ENCODE data around the gene ALDH3A1. TPM values are rescaled to one million over a fixed set of nuclear protein-coding genes. Genes with fewer than 3 reads are reported as not detected.

The ALDH3A1 gene
- total RNA-seq, 2 experiments from 2014 or later = 0.14 TPM; not detected in 1

GRCh38 chr17:19729900-19730299 lies 18.2 kb downstream of the ALDH3A1 start:
- CTCF ChIA-PET = no interaction called here

GRCh38 chr17:19728084-19728495 lies 20.0 kb downstream of the ALDH3A1 start:
- no peak for DNase-seq
- CTCF ChIA-PET = interaction anchor here (1.0 to 1.4 kb wide), 2 partner anchors 17 to 215 kb away, joined by 3 to 5 read pairs; no protein-coding TSS in a partner anchor
- Mint-ChIP-seq H3K36me3 (no peaks in the 10 kb centered on the region), H3K27me3 (peaks cover 16% of the 10 kb centered on the region), H3K27ac (no peak overlapping the region), H3K4me1 (peaks cover 9% of the 10 kb centered on the region), H3K4me3 (no peak overlapping the region), H3K9me3 (ENCODE audit: low read depth) (no peaks in the 10 kb centered on the region)
- no peak for ATAC-seq

More at GRCh38 chr17:19729900-19730299, 18.2 kb downstream of the ALDH3A1 start:
- Mint-ChIP-seq H3K36me3 (no peaks in the 10 kb centered on the region), H3K27me3 (peaks cover 13% of the 10 kb centered on the region), H3K4me3 (no peak overlapping the region), H3K9me3 (ENCODE audit: low read depth) (no peaks in the 10 kb centered on the region), H3K27ac (no peak overlapping the region), H3K4me1 (peaks cover 5% of the 10 kb centered on the region)
- DNase-seq (no peak), ATAC-seq (no peak)

GRCh38 chr17:19727501-19728078 lies 20.5 kb downstream of the ALDH3A1 start:
- peaks cover 9% of the 10 kb centered on the region for H3K4me1 Mint-ChIP-seq
- CTCF ChIA-PET = interaction anchor here (1.0 to 1.4 kb wide), 2 partner anchors 18 to 214 kb away, joined by 3 to 5 read pairs; no protein-coding TSS in a partner anchor
- H3K27ac Mint-ChIP-seq = no peak overlapping the region
- DNase-seq (no peak), ATAC-seq (no peak)
- H3K4me3 Mint-ChIP-seq = no peak overlapping the region
- peaks cover 16% of the 10 kb centered on the region for H3K27me3 Mint-ChIP-seq
- no peaks in the 10 kb centered on the region for H3K36me3 Mint-ChIP-seq
- no peaks in the 10 kb centered on the region for H3K9me3 Mint-ChIP-seq (ENCODE audit: low read depth)

- ATAC-seq (no peak), DNase-seq (no peak)
- Mint-ChIP-seq H3K27ac (no peak overlapping the region), H3K27me3 (peaks cover 16% of the 10 kb centered on the region), H3K9me3 (ENCODE audit: low read depth) (no peaks in the 10 kb centered on the region), H3K4me1 (peaks cover 9% of the 10 kb centered on the region), H3K4me3 (no peak overlapping the region), H3K36me3 (no peaks in the 10 kb centered on the region)
- CTCF ChIA-PET = interaction anchor here (1.4 kb wide), 1 partner anchor 18 kb away, joined by 5 read pairs; no protein-coding TSS in a partner anchor
Observed at GRCh38 chr17:19726631-19727376, 21.3 kb downstream of the ALDH3A1 start.

GRCh38 chr17:19725486-19725885 lies 22.6 kb downstream of the ALDH3A1 start:
- ATAC-seq (no peak), DNase-seq (no peak)
- peaks cover 16% of the 10 kb centered on the region for H3K27me3 Mint-ChIP-seq
- H3K4me1 Mint-ChIP-seq = peaks cover 9% of the 10 kb centered on the region
- CTCF ChIA-PET = interaction anchor here (1.5 kb wide), 1 partner anchor 37 kb away, joined by 5 read pairs; no protein-coding TSS in a partner anchor
- H3K9me3 Mint-ChIP-seq (ENCODE audit: low read depth) = no peaks in the 10 kb centered on the region
- no peaks in the 10 kb centered on the region for H3K36me3 Mint-ChIP-seq
- no peak overlapping the region for H3K27ac Mint-ChIP-seq
- no peak overlapping the region for H3K4me3 Mint-ChIP-seq

GRCh38 chr17:19724501-19725420 lies 23.3 kb downstream of the ALDH3A1 start:
- no peak overlapping the region for H3K4me3 Mint-ChIP-seq
- no peaks in the 10 kb centered on the region for H3K9me3 Mint-ChIP-seq (ENCODE audit: low read depth)
- peaks cover 16% of the 10 kb centered on the region for H3K27me3 Mint-ChIP-seq
- H3K4me1 Mint-ChIP-seq = peaks cover 9% of the 10 kb centered on the region
- ATAC-seq (peak; percentile 47), DNase-seq (peak; percentile 46)
- H3K36me3 Mint-ChIP-seq = no peaks in the 10 kb centered on the region
- no peak overlapping the region for H3K27ac Mint-ChIP-seq
- CTCF ChIA-PET = interaction anchor here (1.5 kb wide), 1 partner anchor 37 kb away, joined by 5 read pairs; no protein-coding TSS in a partner anchor

- no peak for DNase-seq
- peaks cover 9% of the 10 kb centered on the region for H3K4me1 Mint-ChIP-seq
- no peaks in the 10 kb centered on the region for H3K9me3 Mint-ChIP-seq (ENCODE audit: low read depth)
- H3K4me3 Mint-ChIP-seq = no peak overlapping the region
- no peak for ATAC-seq
- H3K27me3 Mint-ChIP-seq = peaks cover 16% of the 10 kb centered on the region
- no peaks in the 10 kb centered on the region for H3K36me3 Mint-ChIP-seq
- CTCF ChIA-PET = no interaction called here
- no peak overlapping the region for H3K27ac Mint-ChIP-seq
Observed at GRCh38 chr17:19723964-19724363, 24.1 kb downstream of the ALDH3A1 start.

- DNase-seq = no peak
- Mint-ChIP-seq H3K4me3 (no peak overlapping the region), H3K27ac (no peak overlapping the region), H3K4me1 (peaks cover 9% of the 10 kb centered on the region), H3K9me3 (ENCODE audit: low read depth) (no peaks in the 10 kb centered on the region), H3K36me3 (no peaks in the 10 kb centered on the region), H3K27me3 (peaks cover 16% of the 10 kb centered on the region)
- CTCF ChIA-PET = no interaction called here
- no peak for ATAC-seq
Observed at GRCh38 chr17:19720631-19721426, 27.3 kb downstream of the ALDH3A1 start.

GRCh38 chr17:19720210-19720475 lies 28.0 kb downstream of the ALDH3A1 start:
- Mint-ChIP-seq H3K4me1 (peaks cover 6% of the 10 kb centered on the region), H3K36me3 (no peaks in the 10 kb centered on the region), H3K27me3 (peaks cover 10% of the 10 kb centered on the region), H3K9me3 (ENCODE audit: low read depth) (no peaks in the 10 kb centered on the region), H3K27ac (no peak overlapping the region), H3K4me3 (no peak overlapping the region)
- CTCF ChIA-PET = no interaction called here
- DNase-seq = no peak
- ATAC-seq = no peak

- ATAC-seq = no peak
- CTCF ChIA-PET = no interaction called here
Observed at GRCh38 chr17:19719355-19720209, 28.5 kb downstream of the ALDH3A1 start.

GRCh38 chr17:19718613-19719354 lies 29.3 kb downstream of the ALDH3A1 start:
- H3K36me3 Mint-ChIP-seq = no peaks in the 10 kb centered on the region
- no peak for DNase-seq
- H3K27ac Mint-ChIP-seq = no peak overlapping the region
- H3K4me3 Mint-ChIP-seq = no peak overlapping the region
- no peaks in the 10 kb centered on the region for H3K9me3 Mint-ChIP-seq (ENCODE audit: low read depth)
- H3K27me3 Mint-ChIP-seq = peaks cover under 1% of the 10 kb centered on the region
- CTCF ChIA-PET = no interaction called here
- no peak for ATAC-seq
- H3K4me1 Mint-ChIP-seq = no peaks in the 10 kb centered on the region

More at GRCh38 chr17:19719355-19720209, 28.5 kb downstream of the ALDH3A1 start:
- peaks cover 3% of the 10 kb centered on the region for H3K4me1 Mint-ChIP-seq
- H3K9me3 Mint-ChIP-seq (ENCODE audit: low read depth) = no peaks in the 10 kb centered on the region
- no peak overlapping the region for H3K4me3 Mint-ChIP-seq
- H3K27ac Mint-ChIP-seq = no peak overlapping the region
- no peaks in the 10 kb centered on the region for H3K36me3 Mint-ChIP-seq
- peaks cover 6% of the 10 kb centered on the region for H3K27me3 Mint-ChIP-seq
- no peak for DNase-seq
